Choroid plexus epithelial cell (primary cell): Measurements from ENCODE around the gene TULP1.
A peak's percentile ranks its signal among the peaks of the same experiment; 100 is the strongest.

ENCODE experiments used
- DNase-seq: peaks from one replicate; pipeline ENCODE4 v3.0.0-alpha.2; 2010; ENCODE audit warnings: low read depth
- H3K4me3 ChIP-seq: 2 replicates; pipeline ENCODE4 v1.5.1; 2011; ENCODE audit warnings: low read depth, mild to moderate bottlenecking, control low read depth, low read length, moderate library complexity
- TF ChIP-seq, protein P1 (sequence below): conservative IDR thresholded peaks from 2 replicates; pipeline ENCODE4 v1.5.1; 2011; ENCODE audit warnings: low read depth, mild to moderate bottlenecking, control low read depth, inconsistent platforms, low read length, moderate library complexity

Gene TULP1

DNA sequence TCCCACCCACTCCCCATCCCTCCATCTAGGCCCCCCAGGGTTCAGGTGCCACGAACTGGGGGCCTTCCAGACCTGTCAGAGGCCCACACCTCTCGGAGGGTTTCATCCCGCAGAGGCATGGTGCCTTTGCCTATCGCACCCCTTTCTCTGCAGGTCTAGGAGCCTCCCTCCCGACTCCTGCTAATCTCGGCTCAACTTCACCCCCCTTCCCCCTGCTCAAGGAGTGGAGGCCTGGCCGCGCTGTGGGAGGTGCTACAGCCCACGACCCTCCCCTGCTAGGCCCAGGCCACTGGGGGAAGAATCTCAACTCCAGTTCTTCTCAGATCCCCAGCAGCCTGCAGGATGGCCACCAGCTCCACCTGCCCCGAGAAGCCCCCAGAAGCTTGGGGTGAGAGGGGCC is at the start of gene TULP1:
Gene TULP1, minus strand, starts transcription at position 157 of the 400 bp plus-strand sequence. Its CDS starts 38 bp downstream, at position 119.
- DNase-seq: no peak
- H3K4me3 ChIP-seq: peak within 1 kb of the TSS; percentile 14
- TF ChIP-seq, protein P1, sequence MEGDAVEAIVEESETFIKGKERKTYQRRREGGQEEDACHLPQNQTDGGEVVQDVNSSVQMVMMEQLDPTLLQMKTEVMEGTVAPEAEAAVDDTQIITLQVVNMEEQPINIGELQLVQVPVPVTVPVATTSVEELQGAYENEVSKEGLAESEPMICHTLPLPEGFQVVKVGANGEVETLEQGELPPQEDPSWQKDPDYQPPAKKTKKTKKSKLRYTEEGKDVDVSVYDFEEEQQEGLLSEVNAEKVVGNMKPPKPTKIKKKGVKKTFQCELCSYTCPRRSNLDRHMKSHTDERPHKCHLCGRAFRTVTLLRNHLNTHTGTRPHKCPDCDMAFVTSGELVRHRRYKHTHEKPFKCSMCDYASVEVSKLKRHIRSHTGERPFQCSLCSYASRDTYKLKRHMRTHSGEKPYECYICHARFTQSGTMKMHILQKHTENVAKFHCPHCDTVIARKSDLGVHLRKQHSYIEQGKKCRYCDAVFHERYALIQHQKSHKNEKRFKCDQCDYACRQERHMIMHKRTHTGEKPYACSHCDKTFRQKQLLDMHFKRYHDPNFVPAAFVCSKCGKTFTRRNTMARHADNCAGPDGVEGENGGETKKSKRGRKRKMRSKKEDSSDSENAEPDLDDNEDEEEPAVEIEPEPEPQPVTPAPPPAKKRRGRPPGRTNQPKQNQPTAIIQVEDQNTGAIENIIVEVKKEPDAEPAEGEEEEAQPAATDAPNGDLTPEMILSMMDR: no peak

GRCh38 chr6:35562060-35562459 is 49.4 kb upstream of the TULP1 start:
- H3K4me3 ChIP-seq: no peak overlapping the region
- TF ChIP-seq, protein P1: no peak
- no peak for DNase-seq

DNA sequence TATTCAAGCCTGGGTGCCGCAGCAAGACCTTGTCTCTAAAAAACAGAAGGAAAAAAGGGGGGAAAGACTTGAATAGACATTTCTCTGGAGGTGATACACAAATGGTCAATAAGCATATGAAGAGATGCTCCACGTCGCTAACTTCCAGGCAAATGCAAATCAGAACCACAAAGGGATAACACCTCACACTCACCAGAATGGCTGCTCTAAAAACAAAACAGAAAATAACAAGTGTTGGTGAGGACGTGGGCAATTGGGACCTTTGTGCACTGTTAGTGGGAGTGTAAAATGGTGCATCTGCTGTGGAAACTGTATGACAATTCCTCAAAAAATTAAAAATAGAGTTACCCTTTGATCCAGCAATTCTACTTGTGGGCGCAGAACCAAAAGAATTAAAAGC is 48.4 kb upstream of the TULP1 start:
- TF ChIP-seq, protein P1: no peak
- no peak overlapping the region for H3K4me3 ChIP-seq
- no peak for DNase-seq

GRCh38 chr6:35558571-35558970 is 45.9 kb upstream of the TULP1 start:
- TF ChIP-seq, protein P1: no peak
- no peak for DNase-seq
- no peak overlapping the region for H3K4me3 ChIP-seq

DNA sequence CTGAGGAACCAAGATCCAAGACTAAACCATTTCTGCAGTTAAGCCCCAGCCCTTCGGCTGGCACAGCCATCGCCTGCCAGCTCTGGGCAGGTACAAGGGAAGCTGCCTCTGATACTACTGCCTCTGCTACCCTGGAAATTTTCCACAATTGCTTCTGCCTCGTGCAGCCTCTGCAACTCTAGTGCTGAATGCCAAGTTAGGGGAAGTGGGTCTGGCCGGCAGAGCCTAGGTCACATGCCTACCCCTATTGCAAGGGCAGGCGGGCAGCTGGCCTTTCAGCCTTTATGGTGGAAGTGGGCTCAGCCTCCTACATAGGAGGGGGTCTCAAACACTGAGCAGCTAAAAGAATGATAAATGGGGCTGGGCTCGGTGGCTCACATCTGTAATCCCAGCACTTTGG is 44.5 kb upstream of the TULP1 start:
- no peak for DNase-seq
- H3K4me3 ChIP-seq: no peak overlapping the region
- TF ChIP-seq, protein P1: no peak

GRCh38 chr6:35554811-35555210 is 42.1 kb upstream of the TULP1 start:
- TF ChIP-seq, protein P1: no peak
- no peak for DNase-seq
- no peak overlapping the region for H3K4me3 ChIP-seq

DNA sequence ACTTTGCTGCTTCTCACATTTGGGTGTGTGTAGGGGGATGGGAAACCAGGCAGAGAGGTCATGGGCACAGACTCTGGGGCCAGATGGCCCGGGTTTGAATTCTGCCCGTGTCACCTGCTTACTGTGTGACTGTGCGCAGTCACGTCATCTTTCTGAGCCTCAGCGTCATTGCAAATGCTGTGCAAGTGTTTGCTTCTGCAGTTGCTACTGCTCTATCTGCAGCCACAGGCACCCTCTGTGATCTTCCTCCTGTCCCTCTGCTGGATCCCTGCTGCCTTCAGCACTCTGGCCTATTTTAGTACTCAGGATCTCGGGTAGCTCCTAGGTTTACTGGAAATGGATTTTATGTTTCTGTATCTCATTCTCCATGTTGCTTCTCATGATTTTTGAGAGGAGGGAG is 40.6 kb upstream of the TULP1 start:
- H3K4me3 ChIP-seq: no peak overlapping the region
- TF ChIP-seq, protein P1: no peak
- DNase-seq: no peak
